Activated T-cell treated with anti-CD3 and anti-CD28 coated beads, Interleukin-2, amount 50 U/mL, for 72 hours (primary cell): ENCODE data around the gene SEPTIN14. TPM values are rescaled to one million over a fixed set of nuclear protein-coding genes. Genes with fewer than 3 reads are reported as not detected.
"Not testable (repeated sequence)": the region's sequence is repeated elsewhere in the genome, so short reads cannot be mapped to it uniquely, and the experiment has no call there.

Experiments used
- ATAC-seq, 2 donors: fragments of 150-1000 bp; cut with Tn5 transposase; replicated peaks in 1 of 2; 2 replicates each; pipeline ENCODE4 v1.10.0; 2021; ENCODE audit warnings: moderate library complexity in 2 of 2, mild to moderate bottlenecking in 1 of 2
- DNase-seq, 2 donors: peaks; one replicate each; pipeline ENCODE4 v3.0.0; 2021 to 2022; ENCODE audit warnings: mixed read lengths in 1 of 2
- H3K27ac Mint-ChIP-seq: one replicate; pipeline ENCODE4 v1.8.0; 2022; ENCODE audit warnings: mild to moderate bottlenecking, moderate library complexity, mixed read lengths
- H3K27me3 Mint-ChIP-seq: one replicate; pipeline ENCODE4 v1.8.0; 2022; ENCODE audit warnings: low read depth, mixed read lengths
- H3K36me3 Mint-ChIP-seq, 2 donors: one replicate each; pipeline ENCODE4 v1.8.0; 2022; ENCODE audit warnings: mixed read lengths in 2 of 2, mild to moderate bottlenecking in 1 of 2; ENCODE audit not compliant: insufficient read depth in 2 of 2
- H3K4me1 Mint-ChIP-seq: one replicate; pipeline ENCODE4 v1.8.0; 2022; ENCODE audit warnings: low read depth, mixed read lengths
- H3K4me3 Mint-ChIP-seq, 2 donors: one replicate each; pipeline ENCODE4 v1.8.0; 2022; ENCODE audit warnings: mild to moderate bottlenecking in 2 of 2, mixed read lengths in 2 of 2, moderate library complexity in 2 of 2
- H3K9me3 Mint-ChIP-seq, 2 donors: one replicate each; pipeline ENCODE4 v1.8.0; 2022; ENCODE audit warnings: mixed read lengths in 2 of 2
- total RNA-seq, 2 donors: library from RNA; stranded (reverse); gene quantifications; one replicate each; pipeline ENCODE4 v1.2.3, GENCODE V29; 2022

SEPTIN14 gene
- total RNA-seq, 2 donors from 2014 or later: not detected

- Mint-ChIP-seq H3K9me3 (no peaks in the 10 kb centered on the region), H3K4me1 (no peaks in the 10 kb centered on the region), H3K27me3 (no peaks in the 10 kb centered on the region), H3K27ac (no peak overlapping the region), H3K36me3 (no peaks in the 10 kb centered on the region), H3K4me3 (no peak overlapping the region)
- ATAC-seq (no peak), DNase-seq (no peak)
These were observed 87.5 kb downstream of the SEPTIN14 start for GRCh38 chr7:55775051-55775420.

- no peaks in the 10 kb centered on the region for H3K4me1 Mint-ChIP-seq
- H3K27me3 Mint-ChIP-seq: no peaks in the 10 kb centered on the region
- H3K9me3 Mint-ChIP-seq: no peaks in the 10 kb centered on the region
- ATAC-seq: no peak
- no peak for DNase-seq
- H3K36me3 Mint-ChIP-seq: no peaks in the 10 kb centered on the region
- H3K27ac Mint-ChIP-seq: no peak overlapping the region
- no peak overlapping the region for H3K4me3 Mint-ChIP-seq
These were observed 88.1 kb downstream of the SEPTIN14 start for GRCh38 chr7:55774327-55775050.

GRCh38 chr7:55770778-55771177 lies 91.8 kb downstream of the SEPTIN14 start:
- Mint-ChIP-seq H3K27me3 (no peaks in the 10 kb centered on the region), H3K27ac (no peak overlapping the region), H3K9me3 (no peaks in the 10 kb centered on the region), H3K36me3 (no peaks in the 10 kb centered on the region), H3K4me1 (no peaks in the 10 kb centered on the region), H3K4me3 (no peak overlapping the region)
- no peak for DNase-seq
- ATAC-seq: no peak

- not testable (repeated sequence) for H3K4me1 Mint-ChIP-seq, H3K27ac Mint-ChIP-seq, ATAC-seq, DNase-seq, H3K36me3 Mint-ChIP-seq, H3K9me3 Mint-ChIP-seq, H3K4me3 Mint-ChIP-seq, H3K27me3 Mint-ChIP-seq
These were observed 109.2 kb downstream of the SEPTIN14 start for GRCh38 chr7:55753274-55753862.

- not testable (repeated sequence) for H3K4me3 Mint-ChIP-seq, H3K27ac Mint-ChIP-seq, H3K36me3 Mint-ChIP-seq, ATAC-seq, H3K27me3 Mint-ChIP-seq, H3K4me1 Mint-ChIP-seq, DNase-seq, H3K9me3 Mint-ChIP-seq
These were observed 117.8 kb downstream of the SEPTIN14 start for GRCh38 chr7:55744706-55745105.

Other genes with a start within 250 kb of the SEPTIN14 start
- 1 to 10 TPM; 2.0 TPM for gene ZNF713, start 24.7 kb upstream of the SEPTIN14 start, total RNA-seq
- gene MRPS17, start 89.1 kb upstream of the SEPTIN14 start, total RNA-seq: 10 to 100 TPM; 15.3 to 17.1 TPM
- gene NIPSNAP2, start 101.8 kb upstream of the SEPTIN14 start, total RNA-seq: 10 to 100 TPM; 55.5 to 57.0 TPM
- 10 to 100 TPM; 27.7 to 30.0 TPM for gene PSPH, start 188.7 kb upstream of the SEPTIN14 start, total RNA-seq
- gene CCT6A, start 189.0 kb upstream of the SEPTIN14 start, total RNA-seq: 100 to 1,000 TPM; 122 to 131 TPM
- gene SUMF2, start 201.5 kb upstream of the SEPTIN14 start, total RNA-seq: 100 to 1,000 TPM; 125 to 141 TPM
- 1 to 10 TPM; 1.3 to 2.6 TPM for gene PHKG1, start 230.2 kb upstream of the SEPTIN14 start, total RNA-seq
- gene CHCHD2, start 243.7 kb upstream of the SEPTIN14 start, total RNA-seq: 100 to 1,000 TPM; 437 to 452 TPM